HG03175 (cell line): ENCODE data around the gene SHISAL1.
"Not testable (repeated sequence)": the region's sequence is repeated elsewhere in the genome, so short reads cannot be mapped to it uniquely, and the experiment has no call there.

Source experiments
- ATAC-seq: cut with Tn5 transposase; IDR thresholded peaks from one replicate; pipeline ENCODE4 v1.9.1; 2021; ENCODE audit warnings: mild to moderate bottlenecking, moderate library complexity; ENCODE audit not compliant: unreplicated experiment

Gene SHISAL1

GRCh38 chr22:44305455-44305854 lies 7.3 kb downstream of the SHISAL1 start:
- no peak for ATAC-seq

- no peak for ATAC-seq
Measured at GRCh38 chr22:44304911-44305310, 7.8 kb downstream of the SHISAL1 start.

GRCh38 chr22:44304354-44304753 lies 8.4 kb downstream of the SHISAL1 start:
- ATAC-seq, result no peak

- not testable (repeated sequence) for ATAC-seq
Measured at GRCh38 chr22:44302363-44302762, 10.4 kb downstream of the SHISAL1 start.

GRCh38 chr22:44301039-44301438 lies 11.7 kb downstream of the SHISAL1 start:
- ATAC-seq, result no peak

GRCh38 chr22:44299124-44299523 lies 13.6 kb downstream of the SHISAL1 start:
- ATAC-seq, result no peak

GRCh38 chr22:44298406-44299091 lies 14.2 kb downstream of the SHISAL1 start:
- no peak for ATAC-seq

- ATAC-seq, result no peak
Measured at GRCh38 chr22:44297470-44298061, 15.2 kb downstream of the SHISAL1 start.

GRCh38 chr22:44295406-44295805 lies 17.3 kb downstream of the SHISAL1 start:
- no peak for ATAC-seq

GRCh38 chr22:44293876-44294275 lies 18.9 kb downstream of the SHISAL1 start:
- no peak for ATAC-seq

GRCh38 chr22:44293034-44293433 lies 19.7 kb downstream of the SHISAL1 start:
- ATAC-seq, result no peak

GRCh38 chr22:44292521-44292920 lies 20.2 kb downstream of the SHISAL1 start:
- no peak for ATAC-seq

GRCh38 chr22:44291674-44292360 lies 20.9 kb downstream of the SHISAL1 start:
- ATAC-seq, result no peak

- no peak for ATAC-seq
Measured at GRCh38 chr22:44291265-44291664, 21.5 kb downstream of the SHISAL1 start.

- ATAC-seq, result no peak
Measured at GRCh38 chr22:44289414-44290171, 23.2 kb downstream of the SHISAL1 start.

- no peak for ATAC-seq
Measured at GRCh38 chr22:44288913-44289312, 23.8 kb downstream of the SHISAL1 start.

GRCh38 chr22:44287741-44288140 lies 25.0 kb downstream of the SHISAL1 start:
- no peak for ATAC-seq

GRCh38 chr22:44287121-44287693 lies 25.5 kb downstream of the SHISAL1 start:
- ATAC-seq, result no peak

GRCh38 chr22:44286646-44287045 lies 26.1 kb downstream of the SHISAL1 start:
- no peak for ATAC-seq

GRCh38 chr22:44284711-44285110 lies 28.0 kb downstream of the SHISAL1 start:
- no peak for ATAC-seq
